RKO (cell line): ENCODE measurements around the gene MAP7D2.

ENCODE experiments used
- DNase-seq: peaks from one replicate; pipeline ENCODE4 v3.0.0-alpha.2; 2016; ENCODE audit warnings: low spot score

The MAP7D2 gene

DNA sequence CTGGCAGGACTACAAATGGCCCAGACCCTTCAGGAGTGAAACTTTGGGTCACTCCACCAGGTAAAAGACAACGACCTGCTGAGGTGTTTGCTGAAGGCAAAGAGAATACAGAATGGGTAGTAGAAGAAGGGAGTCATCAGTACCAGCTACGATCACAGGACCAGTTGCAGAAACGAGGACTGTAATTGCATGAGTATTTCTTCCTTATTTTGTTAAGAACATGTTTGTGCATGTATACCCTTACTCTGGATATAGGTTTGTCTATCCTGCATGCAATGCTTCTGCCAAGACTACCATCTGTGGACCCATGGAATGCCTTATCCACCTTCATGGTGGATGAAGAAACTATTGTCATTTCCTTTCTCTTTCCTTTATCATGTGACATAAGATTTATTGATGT, 77.7 kb downstream of the MAP7D2 start:
- no peak for DNase-seq

DNA sequence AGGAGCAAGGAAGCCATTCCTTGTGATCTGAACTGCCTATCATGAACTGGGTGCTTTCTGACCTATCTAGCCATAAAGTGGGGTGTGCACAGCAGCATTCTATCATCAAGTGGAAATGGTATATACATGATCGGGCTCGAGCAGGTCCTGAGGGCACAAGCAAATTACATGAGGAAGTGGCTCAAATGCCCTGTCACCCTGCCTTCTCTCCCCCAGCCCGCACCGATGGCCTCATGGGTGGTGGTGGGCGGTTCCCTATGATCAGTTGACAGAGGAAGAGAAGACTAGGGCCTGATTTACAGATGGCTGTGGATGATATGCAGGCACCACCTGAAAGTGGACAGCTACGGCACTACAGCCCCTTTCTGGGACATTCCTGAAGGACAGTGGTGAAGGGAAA, 79.5 kb downstream of the MAP7D2 start:
- DNase-seq, result no peak

DNA sequence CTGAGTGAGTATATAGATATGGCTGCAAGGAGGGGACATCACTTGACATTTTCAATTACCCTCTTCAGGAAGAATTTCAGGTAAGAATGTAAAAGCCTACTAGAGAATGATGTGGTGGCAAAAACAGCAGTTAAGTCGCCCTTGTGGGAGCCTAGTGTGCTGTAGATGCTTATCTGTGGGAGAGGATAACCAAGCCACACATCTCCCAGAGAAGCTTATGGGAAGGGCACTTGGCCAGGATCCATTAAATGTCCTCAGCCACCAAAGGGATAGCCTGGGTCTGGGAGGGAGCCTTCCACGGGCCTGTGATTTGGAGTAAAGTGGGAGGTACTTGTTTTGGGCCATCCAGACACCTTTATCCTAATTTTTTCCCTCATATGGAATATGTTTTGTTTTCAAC, 84.5 kb downstream of the MAP7D2 start:
- DNase-seq, result no peak

DNA sequence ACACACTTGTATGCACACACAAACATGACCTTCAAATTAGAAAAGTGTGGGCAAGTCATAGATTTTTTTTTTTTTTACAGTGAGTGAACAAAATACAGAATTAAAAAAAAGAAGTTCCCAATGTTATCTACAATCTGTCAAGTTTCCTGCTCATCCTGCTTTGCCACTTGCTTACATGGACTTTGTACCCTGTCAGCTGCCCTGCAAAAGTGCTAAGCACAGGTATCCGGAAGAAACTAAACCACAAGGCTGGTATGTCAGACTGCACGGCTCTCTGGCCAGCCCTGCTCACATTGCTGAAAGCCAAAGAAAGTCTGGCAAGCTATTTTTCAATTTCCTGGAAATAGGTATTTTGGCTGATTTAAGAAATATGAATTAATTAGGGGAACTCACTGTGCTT, 87.0 kb downstream of the MAP7D2 start:
- DNase-seq, result no peak

DNA sequence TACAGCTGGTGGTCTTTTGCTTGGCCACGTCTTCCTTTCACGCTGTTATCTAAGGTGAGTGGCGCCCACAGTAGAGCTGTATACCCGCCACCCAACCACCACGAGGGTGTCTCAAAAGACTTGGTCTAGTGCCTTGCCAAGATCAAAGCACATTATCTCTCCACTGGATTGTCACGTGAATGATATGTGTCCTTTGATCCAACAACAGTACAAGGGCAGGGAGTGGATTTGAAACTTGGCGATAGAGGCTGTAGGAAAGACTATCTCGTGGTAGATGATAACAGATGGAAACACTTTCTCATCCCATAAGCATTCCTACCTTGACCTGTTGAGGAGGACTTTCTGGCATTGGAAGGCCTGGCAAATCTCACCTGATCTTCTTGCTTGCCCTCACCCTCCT, 88.1 kb downstream of the MAP7D2 start:
- no peak for DNase-seq

DNA sequence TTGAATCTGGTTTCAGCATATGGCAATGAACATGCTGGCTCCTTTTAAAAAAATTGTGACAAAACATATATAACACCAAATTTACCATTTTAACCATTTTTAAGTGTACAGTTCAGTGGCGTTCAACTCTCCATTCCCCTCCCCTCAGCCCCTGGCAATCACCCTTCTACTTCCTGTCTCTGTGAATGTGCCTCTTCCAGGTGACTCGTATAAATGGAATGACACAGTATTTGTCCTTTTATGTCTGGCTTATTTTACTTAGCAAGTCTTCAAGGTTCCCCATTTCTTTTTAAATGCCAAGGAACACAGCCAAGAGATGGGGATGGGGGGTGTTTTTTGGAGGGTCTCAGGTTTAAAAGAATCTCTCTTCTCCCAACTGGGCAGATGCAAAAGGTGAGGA, 90.4 kb downstream of the MAP7D2 start:
- peak; percentile 62 for DNase-seq

DNA sequence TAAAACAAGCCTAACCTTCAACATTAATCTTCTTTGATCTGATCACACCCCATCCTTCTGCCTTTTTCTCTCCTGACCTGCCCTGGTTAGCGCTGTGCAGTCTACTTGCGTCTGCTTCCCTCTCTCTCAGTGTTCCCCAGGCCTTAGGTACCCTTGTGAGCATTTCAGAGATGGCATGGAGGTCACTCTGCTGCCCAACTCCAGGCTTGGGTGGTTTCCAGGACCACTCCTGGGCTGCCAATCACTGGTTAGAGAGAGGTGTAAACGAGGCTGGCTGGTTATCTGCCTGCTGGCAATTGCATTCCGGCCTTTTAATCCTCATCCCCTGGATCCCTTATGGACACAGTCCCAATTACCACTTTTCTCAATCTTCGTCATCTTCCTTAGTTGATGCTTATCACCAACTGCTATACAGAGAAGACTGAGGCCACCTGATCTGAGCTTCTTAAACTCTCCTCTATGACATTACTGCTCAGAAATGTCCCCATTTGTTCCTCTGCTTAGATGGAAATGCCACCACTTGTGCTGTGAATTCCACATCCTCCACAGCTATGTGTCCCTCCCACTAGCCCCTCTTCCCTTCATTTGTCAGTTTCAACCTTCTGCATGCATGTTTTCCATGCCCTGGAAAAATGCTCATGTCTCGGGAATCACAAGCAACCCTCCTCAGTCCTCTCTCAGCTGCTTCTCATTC, 96.9 kb downstream of the MAP7D2 start:
- DNase-seq, result no peak

DNA sequence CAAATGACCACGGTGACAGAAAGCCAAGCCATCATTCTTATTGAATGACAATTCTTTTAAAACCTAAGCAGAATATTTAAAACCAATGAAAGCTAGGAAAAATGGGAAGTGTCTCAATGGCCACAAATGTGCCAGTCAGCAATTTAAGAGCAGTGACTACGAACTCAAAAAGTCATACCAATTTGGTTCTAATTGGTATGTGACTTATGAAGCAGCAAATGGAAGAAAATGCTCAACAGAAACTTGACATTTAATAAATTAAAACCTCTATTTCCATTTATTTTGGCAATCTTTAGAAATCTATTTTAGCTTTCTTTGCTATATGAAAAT, 100.1 kb downstream of the MAP7D2 start:
- no peak for DNase-seq

DNA sequence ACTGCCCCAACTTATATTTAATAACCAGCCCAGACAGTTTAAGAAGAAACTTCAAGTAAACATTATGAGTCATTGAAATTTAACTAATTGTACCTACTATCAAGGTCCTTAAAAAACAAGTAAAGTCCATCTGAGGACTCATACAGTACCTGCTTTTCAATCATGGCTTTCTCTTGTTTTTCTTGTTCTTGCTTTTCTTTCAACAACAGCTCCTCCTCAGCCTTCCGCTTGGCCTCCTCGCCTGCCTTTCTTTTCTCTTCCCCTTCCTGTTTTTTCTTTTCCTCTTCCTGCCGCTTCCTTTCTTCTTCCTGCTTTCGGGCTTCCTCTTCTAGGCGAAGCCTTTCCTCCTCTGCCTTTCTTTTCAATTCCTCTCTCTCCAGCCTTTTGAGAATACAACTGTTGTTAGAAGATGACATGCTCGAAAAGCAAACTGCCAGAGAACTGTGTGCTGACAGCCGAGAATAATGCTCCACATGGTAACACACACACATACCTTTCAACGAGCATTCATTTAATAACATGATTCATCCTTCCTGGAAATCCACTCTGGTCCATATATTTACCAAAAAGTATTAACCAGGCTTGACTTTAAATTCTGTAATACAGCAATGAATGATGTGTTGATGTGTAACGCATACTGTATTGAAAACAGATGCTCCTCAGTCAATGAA, 100.6 kb downstream of the MAP7D2 start:
- no peak for DNase-seq

DNA sequence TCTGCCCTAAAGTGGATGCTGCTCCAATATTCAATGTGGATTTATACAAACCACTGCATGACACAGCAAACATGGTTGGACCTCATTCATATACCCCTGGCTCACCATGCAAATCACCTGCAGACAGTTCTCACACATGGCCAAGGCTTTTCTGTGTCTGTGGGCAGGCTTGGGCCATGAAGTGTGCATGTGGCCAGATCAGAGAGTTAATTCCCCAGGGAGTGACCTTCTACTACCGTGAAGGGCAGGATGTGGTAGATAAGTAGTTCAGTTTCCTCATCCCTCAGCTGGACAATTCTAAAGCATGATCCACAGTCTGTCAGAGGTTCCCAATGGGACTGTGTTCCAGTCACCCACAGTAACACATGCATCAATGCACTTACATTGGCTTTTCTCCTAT, 101.3 kb downstream of the MAP7D2 start:
- no peak for DNase-seq

DNA sequence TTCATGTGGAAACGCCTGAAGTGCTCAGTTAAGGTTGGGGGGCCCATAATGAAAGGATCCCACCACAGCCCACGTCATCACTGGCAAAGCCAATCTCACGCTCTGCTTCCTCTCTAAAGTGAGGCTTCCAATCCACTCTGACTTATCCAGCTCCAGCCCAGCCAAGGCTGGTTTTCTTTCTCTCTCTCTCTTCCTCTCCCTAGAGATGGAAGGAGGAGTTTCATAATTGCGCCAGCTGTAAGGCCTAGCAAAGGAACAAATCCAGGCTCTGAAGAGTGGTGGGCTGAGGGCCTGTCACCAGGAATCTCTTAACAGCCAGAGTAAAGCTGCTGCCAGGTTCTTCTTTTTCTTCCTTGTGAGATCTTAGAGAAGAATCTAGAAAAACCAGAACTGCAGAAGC, 105.1 kb downstream of the MAP7D2 start:
- no peak for DNase-seq

DNA sequence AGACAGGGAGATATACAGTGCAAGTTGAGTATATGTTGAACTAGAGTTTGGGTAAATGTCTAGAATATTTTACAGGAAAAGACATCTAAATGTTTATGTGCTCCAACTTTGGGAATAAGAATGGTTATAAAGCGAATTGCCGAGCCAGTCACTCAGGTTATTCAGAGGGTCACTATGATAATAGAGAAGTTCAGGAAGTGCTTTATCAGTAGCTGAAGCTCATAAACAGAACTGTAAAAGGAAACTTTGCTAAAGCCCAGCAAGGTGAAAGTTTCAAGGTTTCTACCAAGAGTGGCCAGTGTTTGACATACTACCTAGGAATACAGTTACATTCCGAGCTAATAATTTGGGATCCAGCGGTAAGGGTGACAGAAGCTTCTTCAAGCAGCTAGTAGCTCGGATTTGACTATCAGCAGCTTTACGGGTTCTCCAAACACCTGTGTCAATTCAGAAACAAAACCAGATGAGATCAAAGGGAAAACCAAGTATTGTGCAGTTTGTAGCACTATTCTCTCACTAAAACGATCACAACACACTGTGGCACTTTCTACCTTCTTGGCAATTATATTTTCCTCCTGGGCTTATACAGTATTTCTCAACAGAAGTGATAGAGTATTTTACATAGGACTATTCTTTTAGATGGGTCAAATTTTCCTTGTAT, 108.6 kb downstream of the MAP7D2 start:
- no peak for DNase-seq

DNA sequence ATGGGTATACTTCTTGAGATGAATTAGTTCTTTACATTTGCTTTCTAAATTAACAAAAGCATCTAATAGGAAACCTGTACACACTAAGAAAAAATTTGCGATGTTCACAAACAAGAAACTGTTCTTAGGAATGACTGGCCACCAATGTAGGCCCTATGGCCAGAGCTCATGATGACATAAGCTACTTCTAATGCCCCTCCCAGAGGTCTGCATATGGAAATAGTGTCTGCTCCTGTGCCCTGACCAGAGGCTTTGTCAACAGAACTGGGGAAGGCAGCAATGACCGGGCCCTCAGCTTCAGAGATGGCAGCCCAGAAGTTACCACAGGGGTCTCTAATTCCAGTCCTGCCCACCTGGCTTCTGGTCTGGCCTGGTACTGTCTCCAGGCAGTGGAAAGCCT, 110.8 kb downstream of the MAP7D2 start:
- no peak for DNase-seq

DNA sequence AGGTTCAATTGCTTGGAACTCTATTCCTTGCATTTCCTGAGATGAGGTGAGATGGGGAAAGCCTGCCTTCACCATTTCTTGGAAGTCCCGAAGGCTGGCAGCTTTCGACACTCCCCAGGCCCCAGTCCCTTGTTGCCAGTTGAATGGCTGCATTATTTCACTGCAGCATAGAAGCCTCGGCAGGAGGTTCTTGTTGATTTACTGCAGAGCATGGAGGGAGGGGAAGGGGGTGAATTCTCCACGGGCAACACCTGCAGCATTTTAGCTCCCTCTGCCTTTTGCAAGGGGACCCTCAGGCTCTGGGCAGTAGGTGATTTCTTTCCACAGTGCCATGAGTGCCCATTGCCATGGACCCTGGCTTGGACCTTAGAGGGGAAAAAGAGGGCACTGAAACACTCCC, 115.1 kb downstream of the MAP7D2 start:
- DNase-seq, result no peak

DNA sequence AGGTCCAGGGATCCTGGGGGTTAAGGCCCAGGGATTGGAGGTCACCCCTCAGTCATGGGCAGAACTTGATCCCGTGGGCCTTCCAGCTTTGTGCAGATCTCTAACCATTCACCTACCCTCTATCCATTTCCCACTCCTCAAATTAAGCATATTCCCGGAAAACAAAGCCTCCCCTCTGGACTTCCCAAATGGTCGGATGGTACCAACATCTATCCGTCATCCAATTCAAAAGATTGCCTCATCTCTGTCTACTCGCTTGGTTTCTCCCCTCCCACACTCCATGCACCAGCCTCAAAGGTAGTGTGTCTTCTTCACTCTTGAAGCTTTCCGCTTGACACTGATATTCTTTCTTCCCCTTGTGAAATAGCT, 125.4 kb downstream of the MAP7D2 start:
- DNase-seq, result peak; percentile 7

DNA sequence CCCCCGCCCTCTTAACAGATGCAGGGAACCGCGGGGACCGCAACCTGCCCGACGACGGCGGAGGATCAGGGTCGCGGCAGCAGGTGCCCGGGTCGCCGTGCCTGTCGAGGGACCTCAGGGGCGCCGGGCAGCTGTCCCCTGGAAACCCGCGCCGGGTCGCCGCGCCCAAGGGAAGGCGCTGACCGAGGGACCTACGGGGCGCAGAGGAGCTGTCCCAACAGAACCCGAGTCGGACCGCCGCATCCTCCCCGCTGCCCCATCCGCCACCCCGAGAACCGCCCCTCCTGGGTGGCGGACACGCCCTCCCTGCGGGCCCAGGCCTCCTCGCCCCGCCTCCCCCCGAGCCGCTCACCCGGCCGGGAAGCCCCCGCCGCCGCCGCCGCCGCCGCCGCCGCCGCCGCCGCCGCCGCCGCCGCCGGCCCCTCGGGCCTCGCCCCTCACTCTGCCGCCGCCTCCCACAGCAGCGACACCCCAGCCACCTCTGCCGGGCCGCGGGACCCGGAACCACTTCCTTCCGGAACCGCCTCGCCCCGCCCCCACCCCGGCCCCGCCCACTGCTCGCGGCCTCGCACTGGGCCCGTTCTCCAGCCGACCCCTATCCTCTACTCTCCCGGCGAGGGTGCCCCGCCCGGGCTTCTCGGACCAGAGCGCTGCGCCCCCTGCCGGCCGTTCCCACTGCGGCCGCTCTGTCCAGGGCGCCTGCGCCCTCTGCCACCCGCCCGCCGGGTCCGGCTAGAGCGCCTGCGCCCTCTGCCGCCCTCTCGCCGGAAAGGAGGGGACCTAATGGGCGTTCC, 126.0 kb downstream of the MAP7D2 start, which contains the start of gene BCLAF3:
BCLAF3 (minus strand) TSS at position 506 of the 794 bp plus-strand sequence. CDS start 20,797 bp downstream, outside the sequence.
- peak; percentile 85 for DNase-seq

DNA sequence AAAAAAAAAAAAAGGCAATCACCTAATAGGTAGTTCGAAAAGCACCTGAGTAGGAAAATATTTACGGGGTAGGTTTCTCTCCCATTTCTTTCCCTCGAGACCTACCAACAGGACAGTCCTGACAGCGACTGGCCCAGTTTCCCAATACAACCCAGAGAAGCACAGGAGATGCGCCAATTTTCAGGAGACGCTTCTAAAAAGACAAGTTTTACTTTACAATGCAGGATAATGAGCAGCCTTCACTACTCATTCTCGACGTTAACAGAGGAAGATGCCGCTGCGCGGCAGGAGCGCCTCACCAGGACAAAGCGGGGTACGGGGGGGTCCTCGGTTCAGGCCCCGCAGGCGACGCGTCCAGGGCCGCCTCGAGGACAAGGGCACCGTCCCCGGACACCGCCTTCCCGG, 126.6 kb downstream of the MAP7D2 start:
- peak; percentile 26 for DNase-seq

DNA sequence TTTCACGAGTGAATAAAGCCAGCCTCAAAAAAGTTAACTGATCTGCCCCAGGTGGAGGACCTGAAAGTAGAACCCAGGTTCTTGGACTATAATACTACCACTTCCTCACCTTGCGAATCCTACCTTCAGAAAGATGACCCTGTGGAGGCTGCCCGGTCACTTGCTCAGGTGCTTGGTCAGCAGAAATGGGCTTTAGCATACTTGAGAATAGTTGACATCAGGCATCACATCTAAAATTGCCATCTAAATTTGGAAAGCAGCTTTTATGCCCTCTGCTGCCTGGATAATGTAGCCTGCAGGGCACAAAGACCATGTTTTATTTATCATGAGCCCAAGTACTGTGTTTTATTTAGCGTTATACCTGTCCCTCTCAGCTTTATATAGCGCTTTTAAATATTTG, 128.9 kb downstream of the MAP7D2 start:
- DNase-seq, result no peak

DNA sequence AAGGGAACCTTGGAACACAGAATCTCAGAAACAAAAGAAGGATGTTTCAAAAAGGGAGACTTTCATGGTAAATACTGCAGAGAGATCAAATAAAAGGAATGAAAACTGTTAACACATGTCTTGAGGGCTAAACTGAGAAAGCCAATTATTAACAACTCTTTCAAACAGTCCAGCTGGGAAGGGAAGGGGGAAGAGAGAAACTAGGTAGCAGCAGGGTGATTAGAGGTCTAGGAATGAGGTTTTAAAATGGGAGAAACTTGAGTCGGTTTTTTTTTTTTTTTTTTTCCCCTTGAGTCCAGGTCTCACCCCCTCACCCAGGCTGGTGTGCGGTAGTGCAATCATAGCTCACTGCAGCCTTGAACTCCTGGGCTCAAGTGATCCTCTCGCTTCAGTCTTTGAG, 130.2 kb downstream of the MAP7D2 start:
- no peak for DNase-seq

DNA sequence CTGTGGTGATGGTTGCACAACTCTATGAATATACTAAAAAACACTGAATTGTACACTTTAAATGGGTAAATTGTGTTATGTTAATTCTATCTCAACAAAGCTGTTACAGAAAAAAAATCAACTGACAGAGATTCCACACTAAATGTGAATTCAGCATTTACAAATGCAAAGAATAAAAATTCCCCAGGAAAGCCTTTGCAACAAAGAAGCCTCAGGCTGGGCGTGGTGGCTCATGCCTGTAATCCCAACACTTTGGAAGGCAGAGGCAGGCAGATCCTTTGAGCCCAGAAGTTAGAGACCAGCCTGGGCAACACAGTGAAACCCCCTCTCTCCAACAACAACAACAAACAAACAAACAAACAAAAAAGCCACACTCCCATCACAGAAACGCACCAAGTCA, 134.8 kb downstream of the MAP7D2 start:
- no peak for DNase-seq

DNA sequence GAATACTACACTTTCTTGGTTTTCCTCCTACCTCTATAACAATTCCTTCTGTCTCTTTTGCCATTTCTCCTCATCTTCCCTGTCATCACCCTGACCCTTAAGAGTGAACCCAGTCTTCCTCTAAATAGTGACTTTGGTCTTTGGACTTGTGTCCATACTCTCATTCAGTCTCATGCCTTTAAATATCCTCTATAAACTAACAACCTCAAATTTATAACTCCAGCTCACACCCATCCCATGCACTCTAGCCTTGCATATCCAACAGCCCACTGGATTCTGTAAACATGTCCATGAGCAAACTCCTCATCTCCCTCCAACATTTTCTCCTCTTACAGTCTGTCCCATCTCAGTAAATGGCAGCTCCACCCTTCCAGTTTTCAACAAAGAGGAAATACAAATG, 140.9 kb downstream of the MAP7D2 start:
- no peak for DNase-seq

DNA sequence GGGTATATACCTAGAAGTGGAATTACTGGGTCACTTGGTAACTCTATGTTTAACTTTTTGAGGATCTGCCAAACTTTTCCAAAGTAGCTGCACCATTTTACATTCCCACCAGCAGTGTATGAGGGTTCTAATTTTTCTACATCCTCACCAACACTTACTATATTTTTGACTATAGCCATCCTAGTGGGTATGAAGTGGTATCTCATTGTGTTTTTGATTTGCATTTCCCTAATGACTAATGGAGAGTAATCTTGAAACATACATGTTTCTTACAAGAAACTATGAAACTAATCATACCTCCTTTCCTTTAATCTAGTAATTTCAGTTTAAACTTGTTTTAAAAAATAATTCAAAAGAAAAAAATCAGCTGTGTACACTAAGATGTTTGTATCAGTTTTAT, 143.7 kb downstream of the MAP7D2 start:
- no peak for DNase-seq

DNA sequence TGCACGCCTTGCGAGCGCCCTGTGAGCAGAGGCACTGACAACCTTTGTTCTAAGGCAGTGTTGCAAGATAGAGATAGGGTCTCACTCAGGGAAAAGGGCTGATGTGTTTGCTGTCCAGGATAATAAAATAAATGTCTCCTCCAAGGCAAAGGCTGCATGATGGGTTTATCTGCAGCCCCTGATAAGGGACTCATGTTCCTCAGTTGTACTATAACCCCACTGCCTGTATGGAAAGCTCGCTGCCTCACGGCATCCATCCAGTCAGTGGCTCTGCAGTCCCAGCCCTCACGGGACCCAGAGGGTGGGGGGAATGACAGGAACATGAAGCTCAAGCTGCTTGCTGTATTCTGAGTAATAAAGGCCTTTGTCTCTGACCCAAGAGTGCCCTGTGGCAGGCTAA, 148.4 kb downstream of the MAP7D2 start:
- no peak for DNase-seq
